Sigmoid colon (tissue), 7 donors: Measurements from ENCODE around the gene LBX2. TPM values are rescaled to one million over a fixed set of nuclear protein-coding genes. Genes with fewer than 3 reads are reported as not detected.

Experiments used
- DNase-seq: peaks from one replicate; pipeline ENCODE4 v3.0.0-alpha.2; 2019
- H3K27ac ChIP-seq, 4 donors: fragments of 200-600 bp; sonication (generic); one replicate each; pipeline ENCODE4 v1.5.1; 2016 to 2019; ENCODE audit warnings: mild to moderate bottlenecking in 1 of 4
- H3K27me3 ChIP-seq, 3 donors: fragments of 200-600 bp; sonication (generic); one replicate each; pipeline ENCODE4 v1.5.1; 2019; ENCODE audit warnings: mild to moderate bottlenecking in 1 of 3
- H3K36me3 ChIP-seq, 4 donors: fragments of 200-600 bp; sonication (generic); one replicate each; pipeline ENCODE4 v1.5.1; 2016 to 2019
- H3K4me1 ChIP-seq, 4 donors: fragments of 200-600 bp; sonication (generic); one replicate each; pipeline ENCODE4 v1.5.1; 2017 to 2019
- H3K4me3 ChIP-seq, 4 donors: fragments of 200-600 bp; sonication (generic); one replicate each; pipeline ENCODE4 v1.5.1; 2017 to 2019; ENCODE audit warnings: mild to moderate bottlenecking in 2 of 4, moderate library complexity in 1 of 4
- H3K9me3 ChIP-seq, 4 donors: fragments of 200-600 bp in 3 of 4; sonication (generic) in 3 of 4; one replicate each; pipeline versions ENCODE4 v1.5.1 to v1.6.1; 2013 to 2019
- CTCF ChIP-seq, 4 experiments: fragments of 450-650 bp in 3 of 4; fragments of 200-600 bp in 1 of 4; IDR thresholded peaks; one replicate each; pipeline ENCODE4 v1.5.1; 2016 to 2019; ENCODE audit warnings: antibody characterized with exemption in 4 of 4, mild to moderate bottlenecking in 3 of 4, moderate library complexity in 2 of 4
- EP300 ChIP-seq, 4 donors: sonication (generic); formaldehyde crosslinking; IDR thresholded peaks; one replicate each; pipeline ENCODE4 v1.6.1; 2017; ENCODE audit warnings: antibody characterized with exemption in 4 of 4
- POLR2A ChIP-seq, 2 donors: fragments of 450-650 bp; IDR thresholded peaks; one replicate each; pipeline ENCODE4 v1.6.1; 2016; ENCODE audit warnings: antibody characterized with exemption in 2 of 2, mild to moderate bottlenecking in 2 of 2, moderate library complexity in 2 of 2
- POLR2AphosphoS5 ChIP-seq, 4 donors: sonication (generic); formaldehyde crosslinking; IDR thresholded peaks; one replicate each; pipeline ENCODE4 v1.6.1; 2017; ENCODE audit warnings: antibody characterized with exemption in 4 of 4
- WGBS, 2 donors: extraction: QIAGEN DNeasy Blood & Tissue Kit; methylation state at CpG; one replicate each; pipeline ENCODE4 v1.1.7; 2013; 5-methylcytosine and 5-hydroxymethylcytosine counted together
- intact Hi-C: fragments of 100-400 bp; cut with DNase I; formaldehyde crosslinking; loops from one replicate; pipeline ENCODE4 v1.15.1; 2023
- polyA plus RNA-seq, 3 donors: library from polyadenylated mRNA; stranded (reverse); fragments of 200-250 nt; gene quantifications; one replicate each; pipeline ENCODE4 v1.2.3, GENCODE V29; 2013
- total RNA-seq, 4 donors: library from RNA; depleted of rRNA; stranded (reverse); fragments of >200 nt; gene quantifications; one replicate each; pipeline ENCODE4 v1.1.0, GENCODE V29; 2016
- donor health status: healthy with polysubstance abuse.
- donor health status: Bipolar disorder and iron deficiency.
- donor health status: healthy.

The LBX2 gene
- total and polyA plus RNA-seq, 7 donors = 0.99 to 2.4 (median 1.6) TPM; not detected in 3

- Histone ChIP-seq H3K27ac (peak overlapping the region; percentile 90 to 98 (median 98)), H3K36me3 (peaks cover 0 to 11% (median under 1%) of the 10 kb centered on the region in 4 donors), H3K4me1 (peaks cover 0 to 40% (median 37%) of the 10 kb centered on the region in 4 donors), H3K9me3 (no peaks in the 10 kb centered on the region), H3K27me3 (no peaks in the 10 kb centered on the region), H3K4me3 (peak overlapping the region; percentile 56 to 83 (median 68))
- TF ChIP-seq POLR2AphosphoS5 (IDR thresholded peaks at IDR 0.05) (no peak), POLR2A (IDR thresholded peaks at IDR 0.05) (no peak), CTCF (IDR thresholded peaks at IDR 0.05) (no peak), EP300 (IDR thresholded peaks at IDR 0.05) (no peak)
- DNase-seq = no peak
- intact Hi-C loops = loop anchor here (5.0 kb wide), 1 partner anchor 720 kb away; the partner anchor contains the start of gene TPRKB
- 1% methylated on average over 27 of the region's 27 CpGs for WGBS, 2 donors
These were observed 42.3 kb downstream of the LBX2 start for GRCh38 chr2:74457129-74457548.

- peak within 1 kb of the TSS; percentile 65 to 79 (median 72) for H3K27ac ChIP-seq
- no peaks in the 10 kb centered on the region for H3K36me3 ChIP-seq
- H3K4me3 ChIP-seq = peak within 1 kb of the TSS; percentile 63 to 73 (median 70)
- H3K4me1 ChIP-seq = peaks cover 0 to 40% (median 37%) of the 10 kb centered on the region in 4 donors
- TF ChIP-seq CTCF (IDR thresholded peaks at IDR 0.05) (no peak), POLR2AphosphoS5 (IDR thresholded peaks at IDR 0.05) (peak; percentile 39 to 91 (median 66)), POLR2A (IDR thresholded peaks at IDR 0.05) (no peak), EP300 (IDR thresholded peaks at IDR 0.05) (no peak)
- DNase-seq = peak; percentile 98
- intact Hi-C loops = loop anchor here (1.0 to 5.0 kb wide), 4 partner anchors 15 to 718 kb away; partner anchors contain the start of genes C2orf81, CCDC142, TPRKB and WDR54
- H3K27me3 ChIP-seq = no peaks in the 10 kb centered on the region
- no peaks in the 10 kb centered on the region for H3K9me3 ChIP-seq
- 0 to 1% methylated on average over 40 of the region's 40 CpGs for WGBS, 2 donors
These were observed 44.5 kb downstream of the LBX2 start, which contains the start of gene INO80B for GRCh38 chr2:74454654-74455511. Gene INO80B, plus strand, starts transcription at chr2:74455087. Its CDS starts 30 bp downstream, at chr2:74455117.

- peaks cover 0 to 11% (median 7%) of the 10 kb centered on the region in 4 donors for H3K4me1 ChIP-seq
- no peaks in the 10 kb centered on the region for H3K36me3 ChIP-seq
- no peak for DNase-seq
- H3K27ac ChIP-seq = no peak overlapping the region
- no peaks in the 10 kb centered on the region for H3K9me3 ChIP-seq
- no peak overlapping the region for H3K4me3 ChIP-seq
- intact Hi-C loops = no loop called here
- 87 to 92% methylated on average over 3 of the region's 3 CpGs for WGBS, 2 donors
- no peak for TF ChIP-seq CTCF (IDR thresholded peaks at IDR 0.05)
- no peak for TF ChIP-seq POLR2A (IDR thresholded peaks at IDR 0.05)
- no peak for TF ChIP-seq EP300 (IDR thresholded peaks at IDR 0.05)
- no peak for TF ChIP-seq POLR2AphosphoS5 (IDR thresholded peaks at IDR 0.05)
- no peaks in the 10 kb centered on the region for H3K27me3 ChIP-seq
These were observed 48.7 kb downstream of the LBX2 start for GRCh38 chr2:74450570-74451190.

- no peak overlapping the region for H3K27ac ChIP-seq
- TF ChIP-seq POLR2AphosphoS5 (IDR thresholded peaks at IDR 0.05) (no peak), CTCF (IDR thresholded peaks at IDR 0.05) (no peak), POLR2A (IDR thresholded peaks at IDR 0.05) (no peak), EP300 (IDR thresholded peaks at IDR 0.05) (no peak)
- no peak for DNase-seq
- no peak overlapping the region for H3K4me3 ChIP-seq
- intact Hi-C loops = no loop called here
- no peaks in the 10 kb centered on the region for H3K4me1 ChIP-seq
- H3K27me3 ChIP-seq = no peaks in the 10 kb centered on the region
- no peaks in the 10 kb centered on the region for H3K36me3 ChIP-seq
- H3K9me3 ChIP-seq = no peaks in the 10 kb centered on the region
- WGBS, 2 donors = 85 to 88% methylated on average over 2 of the region's 2 CpGs
These were observed 50.6 kb downstream of the LBX2 start for GRCh38 chr2:74448771-74449170.

Other genes with a start within 250 kb of the LBX2 start
- gene SLC4A5, start 156.2 kb downstream of the LBX2 start, total RNA-seq = 10 to 100 TPM in 1 of 4 donors, 1 to 10 TPM in 3; 1.5 to 12.2 (median 3.6) TPM
- 1 to 10 TPM in 1 of 3 donors, under 1 TPM in 2; under 0.01 to 1.8 (median 0.23) TPM for gene SLC4A5, start 156.2 kb downstream of the LBX2 start, polyA plus RNA-seq
- 100 to 1,000 TPM in 3 of 4 donors, 10 to 100 TPM in 1; 99.2 to 137 (median 107) TPM for gene DCTN1, start 119.3 kb downstream of the LBX2 start, total RNA-seq
- gene DCTN1, start 119.3 kb downstream of the LBX2 start, polyA plus RNA-seq = 10 to 100 TPM; 67.3 to 93.2 (median 69.4) TPM
- 1 to 10 TPM in 3 of 4 donors, not detected in 1; 1.4 to 2.2 (median 2.0) TPM for gene C2orf81, start 78.0 kb downstream of the LBX2 start, total RNA-seq
- gene C2orf81, start 78.0 kb downstream of the LBX2 start, polyA plus RNA-seq = 1 to 10 TPM in 2 of 3 donors, under 1 TPM in 1; 0.46 to 2.0 (median 1.8) TPM
- 10 to 100 TPM in 2 of 4 donors, 1 to 10 TPM in 2; 7.5 to 13.3 (median 9.8) TPM for gene WDR54, start 77.9 kb downstream of the LBX2 start, total RNA-seq
- 10 to 100 TPM in 1 of 3 donors, 1 to 10 TPM in 2; 3.0 to 13.6 (median 3.2) TPM for gene WDR54, start 77.9 kb downstream of the LBX2 start, polyA plus RNA-seq
- gene RTKN, start 57.7 kb downstream of the LBX2 start, total RNA-seq = 10 to 100 TPM; 13.5 to 20.0 (median 17.0) TPM
- gene RTKN, start 57.7 kb downstream of the LBX2 start, polyA plus RNA-seq = 10 to 100 TPM; 15.0 to 44.6 (median 16.2) TPM
- 10 to 100 TPM in 2 of 4 donors, 1 to 10 TPM in 2; 7.5 to 41.8 (median 15.0) TPM for gene INO80B, start 44.5 kb downstream of the LBX2 start, total RNA-seq
- 10 to 100 TPM; 12.9 to 36.9 (median 19.2) TPM for gene INO80B, start 44.5 kb downstream of the LBX2 start, polyA plus RNA-seq
- 10 to 100 TPM; 63.1 to 89.2 (median 74.1) TPM for gene WBP1, start 41.2 kb downstream of the LBX2 start, total RNA-seq
- gene WBP1, start 41.2 kb downstream of the LBX2 start, polyA plus RNA-seq = 10 to 100 TPM; 59.2 to 61.3 (median 59.3) TPM
- gene MOGS, start 34.2 kb downstream of the LBX2 start, total RNA-seq = 10 to 100 TPM; 21.4 to 34.3 (median 26.3) TPM
- 10 to 100 TPM in 2 of 3 donors, 1 to 10 TPM in 1; 7.8 to 44.7 (median 10.2) TPM for gene MOGS, start 34.2 kb downstream of the LBX2 start, polyA plus RNA-seq
- 10 to 100 TPM; 10.2 to 77.1 (median 36.7) TPM for gene MRPL53, start 26.9 kb downstream of the LBX2 start, total RNA-seq
- 10 to 100 TPM; 57.7 to 75.6 (median 64.7) TPM for gene MRPL53, start 26.9 kb downstream of the LBX2 start, polyA plus RNA-seq
- 10 to 100 TPM; 15.8 to 20.9 (median 16.8) TPM for gene CCDC142, start 16.6 kb downstream of the LBX2 start, total RNA-seq
- gene CCDC142, start 16.6 kb downstream of the LBX2 start, polyA plus RNA-seq = 10 to 100 TPM in 1 of 3 donors, 1 to 10 TPM in 2; 1.8 to 16.8 (median 2.1) TPM
- 10 to 100 TPM; 18.9 to 29.6 (median 24.1) TPM for gene TTC31, start 16.5 kb downstream of the LBX2 start, total RNA-seq
- 10 to 100 TPM; 12.7 to 22.4 (median 13.8) TPM for gene TTC31, start 16.5 kb downstream of the LBX2 start, polyA plus RNA-seq
- 10 to 100 TPM in 3 of 4 donors, 1 to 10 TPM in 1; 8.9 to 22.8 (median 16.0) TPM for gene PCGF1, start 8.1 kb upstream of the LBX2 start, total RNA-seq
- 10 to 100 TPM; 12.6 to 22.8 (median 15.7) TPM for gene PCGF1, start 8.1 kb upstream of the LBX2 start, polyA plus RNA-seq
- gene TLX2, start 14.8 kb upstream of the LBX2 start, total RNA-seq = 1 to 10 TPM; 1.2 to 2.5 (median 1.8) TPM
- 1 to 10 TPM in 1 of 3 donors, not detected in 2; 1.0 TPM for gene TLX2, start 14.8 kb upstream of the LBX2 start, polyA plus RNA-seq
- gene DQX1, start 26.6 kb upstream of the LBX2 start, total RNA-seq = not detected
- 10 to 100 TPM in 2 of 3 donors, 1 to 10 TPM in 1; 7.2 to 15.6 (median 13.2) TPM for gene DQX1, start 26.6 kb upstream of the LBX2 start, polyA plus RNA-seq
- 100 to 1,000 TPM in 1 of 4 donors, 10 to 100 TPM in 3; 76.5 to 133 (median 83.1) TPM for gene AUP1, start 30.1 kb upstream of the LBX2 start, total RNA-seq
- 100 to 1,000 TPM in 1 of 3 donors, 10 to 100 TPM in 2; 46.5 to 178 (median 47.4) TPM for gene AUP1, start 30.1 kb upstream of the LBX2 start, polyA plus RNA-seq
- gene HTRA2, start 30.3 kb upstream of the LBX2 start, total RNA-seq = 10 to 100 TPM; 28.2 to 39.3 (median 31.8) TPM
- gene HTRA2, start 30.3 kb upstream of the LBX2 start, polyA plus RNA-seq = 10 to 100 TPM; 19.7 to 39.8 (median 22.8) TPM
- gene LOXL3, start 54.3 kb upstream of the LBX2 start, total RNA-seq = 1 to 10 TPM; 5.4 to 7.9 (median 7.8) TPM
- gene LOXL3, start 54.3 kb upstream of the LBX2 start, polyA plus RNA-seq = 1 to 10 TPM in 2 of 3 donors, under 1 TPM in 1; 0.60 to 3.5 (median 1.8) TPM
- gene DOK1, start 55.1 kb upstream of the LBX2 start, total RNA-seq = 10 to 100 TPM; 16.1 to 21.4 (median 18.1) TPM
- gene DOK1, start 55.1 kb upstream of the LBX2 start, polyA plus RNA-seq = 10 to 100 TPM; 17.1 to 24.9 (median 22.8) TPM
- gene M1AP, start 148.7 kb upstream of the LBX2 start, total RNA-seq = under 1 TPM in 2 of 4 donors, not detected in 2; 0.16 to 0.36 TPM
- gene M1AP, start 148.7 kb upstream of the LBX2 start, polyA plus RNA-seq = under 1 TPM in 2 of 3 donors, not detected in 1; 0.31 to 0.60 TPM
- gene SEMA4F, start 154.6 kb upstream of the LBX2 start, total RNA-seq = 1 to 10 TPM; 2.2 to 5.5 (median 3.6) TPM
- gene SEMA4F, start 154.6 kb upstream of the LBX2 start, polyA plus RNA-seq = 1 to 10 TPM in 2 of 3 donors, under 1 TPM in 1; 0.69 to 3.5 (median 1.2) TPM